Testis (tissue), 3 donors: ENCODE measurements around the gene RASGEF1C. TPM values are rescaled to one million over a fixed set of nuclear protein-coding genes. Genes with fewer than 3 reads are reported as not detected.

ENCODE experiments used
- DNase-seq: peaks from one replicate; pipeline ENCODE4 v3.0.0-alpha.2; 2019
- H3K27ac ChIP-seq, 2 donors: fragments of 200-600 bp; sonication (generic); one replicate each; pipeline ENCODE4 v1.5.1; 2019
- H3K27me3 ChIP-seq: fragments of 200-600 bp; sonication (generic); one replicate; pipeline ENCODE4 v1.5.1; 2019
- H3K36me3 ChIP-seq: fragments of 200-600 bp; sonication (generic); one replicate; pipeline ENCODE4 v1.5.1; 2017; ENCODE audit warnings: low read depth; ENCODE audit errors: missing control alignments
- H3K4me1 ChIP-seq: fragments of 200-600 bp; sonication (generic); one replicate; pipeline ENCODE4 v1.5.1; 2019
- H3K4me3 ChIP-seq, 2 donors: fragments of 200-600 bp; sonication (generic); one replicate each; pipeline ENCODE4 v1.5.1; 2017 to 2019
- H3K9me3 ChIP-seq: fragments of 200-600 bp; sonication (generic); one replicate; pipeline ENCODE4 v1.5.1; 2017
- POLR2A ChIP-seq: fragments of 450-650 bp; IDR thresholded peaks from one replicate; pipeline ENCODE4 v1.6.1; 2017; ENCODE audit warnings: antibody characterized with exemption, mild to moderate bottlenecking, moderate library complexity
- WGBS, 2 donors: methylation state at CpG; one replicate each; pipeline ENCODE4 v1.1.5; 2018; 5-methylcytosine and 5-hydroxymethylcytosine counted together
- intact Hi-C: fragments of 100-400 bp; cut with DNase I; formaldehyde crosslinking; loops from one replicate; pipeline ENCODE4 v1.15.1; 2023; ENCODE audit warnings: low total_unique reads
- polyA plus RNA-seq: library from polyadenylated mRNA; stranded (reverse); fragments of 350-450 nt; fragmentation: Illumina TruSeq; extraction: RNeasy Lipid Tissue Mini Kit (QIAGEN cat#74804); gene quantifications from one replicate; pipeline ENCODE4 v1.2.3, GENCODE V29; 2014; ENCODE audit warnings: low read depth, low replicate concordance; ENCODE audit not compliant: insufficient read depth
- total RNA-seq, 2 donors: library from RNA; depleted of rRNA; stranded (reverse); fragments of >200 nt; gene quantifications; one replicate each; pipeline ENCODE4 v1.2.3, GENCODE V29; 2016
- TF ChIP-seq, protein P1 (sequence below), 3 experiments: fragments of 450-650 bp in 2 of 3; fragments of 200-600 bp in 1 of 3; sonication (generic) in 1 of 3; IDR thresholded peaks; one replicate each; pipeline ENCODE4 v1.5.1; 2016 to 2019; ENCODE audit warnings: antibody characterized with exemption in 3 of 3, mild to moderate bottlenecking in 2 of 3, moderate library complexity in 1 of 3

The RASGEF1C gene
- total and polyA plus RNA-seq, 3 donors from 2014 or later = 8.0 to 19.0 (median 8.5) TPM

GRCh38 chr5:180187767-180188166 lies 21.2 kb downstream of the RASGEF1C start:
- H3K4me1 ChIP-seq = no peaks in the 10 kb centered on the region
- no peaks in the 10 kb centered on the region for H3K9me3 ChIP-seq
- no peak for DNase-seq
- 92 to 93% methylated on average over 2 of the region's 2 CpGs for WGBS, 2 donors
- no peak overlapping the region for H3K27ac ChIP-seq
- intact Hi-C loops = no loop called here
- TF ChIP-seq, protein P1, sequence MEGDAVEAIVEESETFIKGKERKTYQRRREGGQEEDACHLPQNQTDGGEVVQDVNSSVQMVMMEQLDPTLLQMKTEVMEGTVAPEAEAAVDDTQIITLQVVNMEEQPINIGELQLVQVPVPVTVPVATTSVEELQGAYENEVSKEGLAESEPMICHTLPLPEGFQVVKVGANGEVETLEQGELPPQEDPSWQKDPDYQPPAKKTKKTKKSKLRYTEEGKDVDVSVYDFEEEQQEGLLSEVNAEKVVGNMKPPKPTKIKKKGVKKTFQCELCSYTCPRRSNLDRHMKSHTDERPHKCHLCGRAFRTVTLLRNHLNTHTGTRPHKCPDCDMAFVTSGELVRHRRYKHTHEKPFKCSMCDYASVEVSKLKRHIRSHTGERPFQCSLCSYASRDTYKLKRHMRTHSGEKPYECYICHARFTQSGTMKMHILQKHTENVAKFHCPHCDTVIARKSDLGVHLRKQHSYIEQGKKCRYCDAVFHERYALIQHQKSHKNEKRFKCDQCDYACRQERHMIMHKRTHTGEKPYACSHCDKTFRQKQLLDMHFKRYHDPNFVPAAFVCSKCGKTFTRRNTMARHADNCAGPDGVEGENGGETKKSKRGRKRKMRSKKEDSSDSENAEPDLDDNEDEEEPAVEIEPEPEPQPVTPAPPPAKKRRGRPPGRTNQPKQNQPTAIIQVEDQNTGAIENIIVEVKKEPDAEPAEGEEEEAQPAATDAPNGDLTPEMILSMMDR (IDR thresholded peaks at IDR 0.05) = no peak
- no peak for TF ChIP-seq POLR2A
- H3K36me3 ChIP-seq = no peaks in the 10 kb centered on the region
- H3K27me3 ChIP-seq = no peaks in the 10 kb centered on the region
- no peak overlapping the region for H3K4me3 ChIP-seq

DNA sequence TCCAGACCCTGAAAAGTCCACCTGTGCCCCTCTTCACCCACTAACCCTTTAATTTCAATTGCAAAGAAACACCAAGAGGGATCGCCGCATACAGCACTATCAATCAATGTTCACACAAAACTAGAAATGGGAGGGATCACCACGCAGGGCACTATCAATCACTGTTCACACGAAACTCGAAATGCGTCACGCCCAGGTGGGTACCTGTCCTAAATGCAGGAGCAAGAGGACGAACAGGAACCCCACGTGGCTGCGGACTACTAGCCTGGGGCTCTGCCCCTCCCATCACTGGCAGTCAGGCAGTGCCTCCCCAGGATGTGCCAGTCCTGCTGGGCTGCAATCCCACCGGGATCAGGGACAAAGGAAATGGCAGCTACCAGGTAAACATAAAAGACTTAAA lies 28.2 kb downstream of the RASGEF1C start:
- DNase-seq = no peak
- no peak overlapping the region for H3K4me3 ChIP-seq
- H3K4me1 ChIP-seq = peaks cover 11% of the 10 kb centered on the region
- H3K36me3 ChIP-seq = no peaks in the 10 kb centered on the region
- TF ChIP-seq, protein P1 (IDR thresholded peaks at IDR 0.05) = no peak
- TF ChIP-seq POLR2A = no peak
- 72 to 82% methylated on average over 11 of the region's 11 CpGs for WGBS, 2 donors
- H3K27me3 ChIP-seq = no peaks in the 10 kb centered on the region
- H3K9me3 ChIP-seq = no peaks in the 10 kb centered on the region
- intact Hi-C loops = no loop called here
- H3K27ac ChIP-seq = no peak overlapping the region

DNA sequence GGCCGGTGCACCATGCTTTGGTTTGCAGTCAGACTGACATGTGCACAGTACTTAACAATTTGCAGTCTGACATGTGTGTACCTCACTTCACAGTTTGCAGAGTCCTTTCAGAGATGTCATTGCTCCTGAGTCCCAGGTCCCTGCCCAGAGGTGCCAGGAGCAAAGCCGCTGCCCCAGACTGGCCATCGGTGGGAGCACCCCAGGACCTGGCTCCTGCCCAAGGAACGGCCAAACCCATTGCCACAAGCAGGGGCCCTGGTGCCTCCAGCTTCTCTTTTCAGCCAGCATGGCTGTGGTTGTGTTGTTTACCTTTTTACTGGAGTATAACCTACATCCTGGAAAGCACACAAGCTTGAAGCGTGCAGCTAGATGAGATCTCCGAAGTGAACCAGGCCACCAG lies 28.6 kb downstream of the RASGEF1C start:
- no peak overlapping the region for H3K27ac ChIP-seq
- WGBS, 2 donors = 71 to 92% methylated on average over 3 to 6 of the region's 6 CpGs
- no peaks in the 10 kb centered on the region for H3K36me3 ChIP-seq
- TF ChIP-seq POLR2A = no peak
- TF ChIP-seq, protein P1 (IDR thresholded peaks at IDR 0.05) = no peak
- DNase-seq = no peak
- no peaks in the 10 kb centered on the region for H3K27me3 ChIP-seq
- H3K9me3 ChIP-seq = no peaks in the 10 kb centered on the region
- intact Hi-C loops = no loop called here
- H3K4me3 ChIP-seq = no peak overlapping the region
- H3K4me1 ChIP-seq = peaks cover 11% of the 10 kb centered on the region

DNA sequence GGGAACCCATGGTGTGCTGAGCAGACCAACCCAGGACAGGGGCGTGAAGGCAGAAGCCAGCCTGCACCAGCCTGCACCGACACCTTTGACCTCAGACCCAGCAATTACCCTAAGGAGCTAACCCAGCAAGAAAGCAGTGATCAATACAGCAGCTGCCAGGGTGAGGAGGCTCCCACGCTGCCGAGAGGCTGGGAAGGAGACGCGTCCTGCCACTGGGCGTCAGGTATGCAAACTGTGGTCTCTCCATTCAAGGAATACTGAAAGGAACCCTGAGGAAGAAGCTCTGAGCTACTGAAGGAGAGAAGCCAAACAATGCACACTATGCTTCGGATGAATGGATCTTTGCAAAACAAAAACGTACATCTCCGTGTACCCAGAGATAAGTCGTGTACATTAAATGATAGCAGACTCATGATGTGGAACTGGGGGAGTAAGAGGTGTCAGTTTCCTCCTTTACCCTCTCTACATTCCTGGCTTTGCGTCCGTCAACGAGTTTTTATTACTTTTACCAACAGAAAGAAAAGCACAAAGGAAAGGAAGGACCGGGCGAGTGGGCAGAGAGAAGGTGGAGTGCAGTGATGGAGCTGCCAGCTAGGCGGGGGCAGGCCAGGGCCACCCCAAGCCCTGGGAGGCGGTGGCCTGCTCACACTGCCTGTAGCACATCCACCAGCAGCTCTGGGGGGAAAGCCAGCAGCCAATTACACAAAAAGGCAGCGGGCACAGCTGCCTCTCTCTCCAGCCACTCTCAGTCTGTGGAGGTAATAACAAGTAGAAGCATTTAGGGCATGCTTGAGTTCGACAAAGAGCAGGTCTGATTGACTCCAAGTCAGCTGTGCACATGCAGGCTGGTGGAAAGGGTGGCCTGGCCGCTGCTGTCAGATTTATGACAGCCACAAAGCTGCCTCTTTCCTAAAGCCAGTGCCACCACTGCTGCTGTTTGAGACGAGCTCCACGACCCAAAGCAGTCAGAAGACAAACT lies 29.3 kb downstream of the RASGEF1C start:
- Histone ChIP-seq H3K27ac (no peak overlapping the region), H3K36me3 (no peaks in the 10 kb centered on the region), H3K4me1 (peaks cover 11% of the 10 kb centered on the region)

More for the DNA sequence above, 29.3 kb downstream of the RASGEF1C start:
- Histone ChIP-seq H3K27me3 (no peaks in the 10 kb centered on the region), H3K9me3 (no peaks in the 10 kb centered on the region), H3K4me3 (no peak overlapping the region)
- intact Hi-C loops = no loop called here
- WGBS, 2 donors = 47 to 58% methylated on average over 20 to 23 of the region's 23 CpGs
- TF ChIP-seq POLR2A = no peak
- TF ChIP-seq, protein P1 (IDR thresholded peaks at IDR 0.05) = no peak
- DNase-seq = no peak
